ENCODE results near the gene BANP.

BANP gene

GRCh38 chr16:87917503-87917902 lies 33.7 kb upstream of the BANP start:
- DNase-seq (ENCODE audit: low read depth): no peak
- TF ChIP-seq CTCF (conservative IDR thresholded peaks at IDR 0.05; ENCODE audit: control insufficient read depth, insufficient read depth, low read depth, low read length): no peak
- H3K4me3 ChIP-seq (ENCODE audit: control insufficient read depth, low read depth, low read length): no peak overlapping the region

- TF ChIP-seq CTCF (conservative IDR thresholded peaks at IDR 0.05; ENCODE audit: control insufficient read depth, insufficient read depth, low read depth, low read length): no peak
- peak overlapping the region; percentile 17 for H3K4me3 ChIP-seq (ENCODE audit: control insufficient read depth, low read depth, low read length)
- DNase-seq (ENCODE audit: low read depth): peak; percentile 69
These were observed 32.9 kb upstream of the BANP start for GRCh38 chr16:87918338-87918737.

- TF ChIP-seq CTCF (conservative IDR thresholded peaks at IDR 0.05; ENCODE audit: control insufficient read depth, insufficient read depth, low read depth, low read length): no peak
- H3K4me3 ChIP-seq (ENCODE audit: control insufficient read depth, low read depth, low read length): peak overlapping the region; percentile 17
- peak; percentile 63 for DNase-seq (ENCODE audit: low read depth)
These were observed 32.2 kb upstream of the BANP start for GRCh38 chr16:87918866-87919680.

- TF ChIP-seq CTCF (conservative IDR thresholded peaks at IDR 0.05; ENCODE audit: control insufficient read depth, insufficient read depth, low read depth, low read length): no peak
- no peak for DNase-seq (ENCODE audit: low read depth)
- no peak overlapping the region for H3K4me3 ChIP-seq (ENCODE audit: control insufficient read depth, low read depth, low read length)
These were observed 31.6 kb upstream of the BANP start for GRCh38 chr16:87919681-87919994.

GRCh38 chr16:87921236-87921773 lies 29.9 kb upstream of the BANP start:
- TF ChIP-seq CTCF (conservative IDR thresholded peaks at IDR 0.05; ENCODE audit: control insufficient read depth, insufficient read depth, low read depth, low read length): no peak
- DNase-seq (ENCODE audit: low read depth): no peak
- no peak overlapping the region for H3K4me3 ChIP-seq (ENCODE audit: control insufficient read depth, low read depth, low read length)

- no peak for DNase-seq (ENCODE audit: low read depth)
- no peak overlapping the region for H3K4me3 ChIP-seq (ENCODE audit: control insufficient read depth, low read depth, low read length)
- TF ChIP-seq CTCF (conservative IDR thresholded peaks at IDR 0.05; ENCODE audit: control insufficient read depth, insufficient read depth, low read depth, low read length): no peak
These were observed 28.9 kb upstream of the BANP start for GRCh38 chr16:87922250-87922871.

Data from fibroblast of mammary gland (primary cell).